SW 1271 (cell line): ENCODE results near the gene ERBB4.
"Not testable (repeated sequence)": the region's sequence is repeated elsewhere in the genome, so short reads cannot be mapped to it uniquely, and the experiment has no call there.

Experiments
- DNase-seq, 2 experiments: peaks; one replicate each; lab custom pipeline; 2025; lab: John Stamatoyannopoulos, UW

ERBB4 gene

GRCh38 chr2:211592006-211592405 lies 946.6 kb downstream of the ERBB4 start:
- DNase-seq, result not testable (repeated sequence)

DNA sequence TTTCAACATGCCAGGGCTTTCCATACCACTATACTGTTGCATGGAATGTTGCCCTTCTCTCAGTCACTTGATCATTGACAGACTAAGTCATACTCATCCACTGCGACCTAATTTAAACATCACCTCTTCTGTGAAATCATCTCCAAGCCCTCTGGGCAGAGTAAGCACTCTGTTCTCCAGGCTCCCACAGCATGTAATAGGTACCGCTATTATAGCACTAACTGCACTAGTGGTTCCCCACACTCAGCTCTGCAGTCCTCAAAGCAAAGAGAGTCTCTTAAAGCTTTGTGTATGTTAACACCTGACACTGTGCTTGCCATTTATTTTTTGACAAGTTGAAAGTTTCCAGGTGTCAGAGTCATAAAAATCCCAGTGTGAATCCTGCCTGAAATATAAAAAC lies 947.2 kb downstream of the ERBB4 start:
- no peak for DNase-seq

GRCh38 chr2:211568439-211568838 lies 970.2 kb downstream of the ERBB4 start:
- no peak for DNase-seq

GRCh38 chr2:211564441-211564840 lies 974.2 kb downstream of the ERBB4 start:
- DNase-seq, result no peak

DNA sequence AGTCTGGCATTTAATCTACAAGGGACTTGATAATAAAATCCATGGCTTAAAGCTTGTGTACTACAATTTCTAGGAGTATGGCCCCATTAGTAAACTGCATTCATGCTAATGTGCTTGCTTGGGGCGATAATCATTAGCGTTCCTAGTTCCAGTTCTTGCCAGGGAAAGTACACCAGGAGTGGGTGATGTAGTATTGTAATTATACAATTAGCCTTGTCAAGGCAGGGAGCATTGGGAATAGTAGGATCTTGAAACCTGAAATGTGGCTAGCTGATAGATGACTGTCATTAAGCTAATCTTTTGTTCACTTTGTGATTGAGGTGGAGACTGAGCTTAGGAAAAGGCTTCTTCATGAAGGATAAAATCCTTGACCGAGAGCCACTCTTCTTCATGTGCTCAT lies 993.0 kb downstream of the ERBB4 start:
- DNase-seq, result no peak

DNA sequence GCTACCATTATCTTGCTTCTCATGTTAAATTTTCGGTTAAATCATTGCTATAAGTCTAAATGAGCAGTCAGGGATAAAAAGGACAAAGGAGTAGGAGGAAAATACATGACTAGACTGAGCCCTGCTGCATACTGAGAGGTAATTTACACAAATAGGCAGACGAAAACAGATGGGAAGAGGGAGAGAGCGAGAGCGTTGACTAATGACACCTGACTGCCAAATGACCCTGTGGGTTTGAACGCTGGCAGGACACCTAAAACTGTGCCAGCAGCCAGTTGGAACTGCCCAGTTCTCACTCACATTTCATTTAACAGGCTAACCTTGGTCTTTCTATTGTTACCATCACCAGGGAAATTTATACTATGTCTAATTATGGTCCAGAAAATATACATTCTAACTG lies 1004.0 kb downstream of the ERBB4 start:
- DNase-seq, result no peak

DNA sequence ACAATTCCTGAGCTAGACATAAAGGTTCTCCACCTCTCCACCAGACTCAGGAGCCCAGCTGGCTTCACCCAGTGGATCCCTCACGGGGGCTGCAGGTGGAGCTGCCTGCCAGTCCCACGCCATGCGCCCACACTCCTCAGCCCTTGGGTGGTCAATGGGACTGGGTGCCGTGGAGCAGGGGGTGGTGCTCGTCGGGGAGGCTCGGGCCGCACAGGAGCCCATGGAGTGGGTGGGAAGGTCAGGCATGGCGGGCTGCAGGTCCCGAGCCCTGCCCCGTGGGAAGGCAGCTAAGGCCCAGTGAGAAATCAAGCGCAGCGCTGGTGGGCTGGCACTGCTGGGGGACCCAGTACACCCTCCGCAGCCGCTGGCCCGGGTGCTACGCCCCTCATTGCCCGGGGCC lies 1014.4 kb downstream of the ERBB4 start:
- not testable (repeated sequence) for DNase-seq

GRCh38 chr2:211516537-211516936 lies 1022.1 kb downstream of the ERBB4 start:
- DNase-seq, result no peak

GRCh38 chr2:211514049-211514448 lies 1024.6 kb downstream of the ERBB4 start:
- no peak for DNase-seq

GRCh38 chr2:211513446-211513845 lies 1025.2 kb downstream of the ERBB4 start:
- no peak for DNase-seq

GRCh38 chr2:211512806-211513205 lies 1025.8 kb downstream of the ERBB4 start:
- DNase-seq, result no peak

DNA sequence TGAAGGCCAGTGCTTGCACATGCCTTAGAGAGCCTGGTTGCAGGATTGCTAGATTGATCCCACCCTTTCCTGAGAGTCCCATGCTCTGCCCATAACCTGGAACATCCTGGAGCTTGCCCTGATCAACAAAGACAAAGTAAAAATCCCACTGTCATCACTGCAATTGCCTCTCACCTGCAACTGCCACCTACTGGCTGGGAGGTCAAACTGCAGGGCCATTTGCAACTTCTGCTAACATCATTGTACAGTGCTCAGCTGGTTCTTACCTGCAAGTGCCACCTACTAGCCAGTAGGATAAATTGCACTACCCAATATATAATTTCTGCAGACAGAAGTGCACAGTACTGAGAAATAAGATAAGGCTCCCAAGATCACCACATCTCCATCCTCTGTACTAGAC lies 1034.7 kb downstream of the ERBB4 start:
- DNase-seq, result no peak

DNA sequence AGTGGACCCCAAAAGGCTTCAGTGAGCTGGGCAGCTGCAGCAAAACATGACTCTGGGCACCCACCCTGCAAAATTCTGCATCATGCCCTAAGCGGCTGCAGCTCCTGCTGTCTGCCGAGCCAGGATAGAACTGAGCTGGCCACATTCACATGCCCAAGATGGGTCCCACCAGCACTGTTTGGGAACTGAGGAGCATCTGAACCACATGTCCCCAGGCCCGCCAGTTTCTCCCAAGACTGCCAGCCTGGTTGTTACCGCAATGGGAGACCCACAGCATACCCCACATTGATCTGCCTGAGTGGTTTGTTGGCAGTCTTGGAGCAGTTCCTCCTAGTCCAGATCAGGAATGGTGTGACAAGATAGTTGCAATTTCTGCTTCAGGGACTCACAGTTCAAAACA lies 1035.4 kb downstream of the ERBB4 start:
- no peak for DNase-seq

- DNase-seq, result no peak
Measured at GRCh38 chr2:211498551-211499205, 1039.9 kb downstream of the ERBB4 start.

- no peak for DNase-seq
Measured at GRCh38 chr2:211495339-211495738, 1043.3 kb downstream of the ERBB4 start.

DNA sequence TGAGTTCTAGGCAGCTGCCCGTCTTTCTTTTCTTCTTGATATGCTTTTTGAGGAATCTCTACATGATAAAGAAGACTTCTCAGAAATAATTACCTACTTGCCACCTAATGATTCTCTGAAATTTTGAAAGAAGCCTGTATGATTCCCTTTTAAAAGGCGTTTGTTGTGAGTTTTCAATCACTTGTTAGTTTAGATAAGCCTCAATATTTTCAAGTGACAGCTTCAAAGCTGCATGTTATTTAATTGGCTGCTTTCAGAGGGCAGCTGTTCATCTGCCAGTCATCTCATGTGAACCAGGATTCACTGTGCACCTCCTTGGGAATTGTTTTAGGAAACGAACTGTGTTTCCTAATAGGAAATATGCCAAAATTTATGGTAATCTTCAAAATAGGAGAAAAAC lies 1044.1 kb downstream of the ERBB4 start:
- DNase-seq, result no peak

DNA sequence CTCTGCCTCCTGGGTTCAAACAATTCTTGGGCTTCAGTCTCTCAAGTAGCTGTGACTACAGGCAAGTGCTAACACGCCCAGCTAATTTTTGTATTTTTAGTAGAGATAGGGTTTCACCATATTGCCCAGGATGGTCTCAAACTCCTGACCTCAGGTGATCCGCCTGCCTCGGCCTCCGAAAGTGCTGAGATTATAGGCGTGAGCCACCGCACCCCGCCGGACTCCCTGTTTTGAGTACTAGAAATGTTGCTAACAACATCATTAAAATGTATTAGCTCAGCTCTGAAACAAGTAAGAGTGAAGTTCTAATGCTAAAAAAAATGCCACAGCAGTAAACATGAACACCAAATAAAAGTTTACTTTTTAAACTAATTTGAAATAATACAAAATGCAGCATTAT lies 1044.5 kb downstream of the ERBB4 start:
- no peak for DNase-seq

DNA sequence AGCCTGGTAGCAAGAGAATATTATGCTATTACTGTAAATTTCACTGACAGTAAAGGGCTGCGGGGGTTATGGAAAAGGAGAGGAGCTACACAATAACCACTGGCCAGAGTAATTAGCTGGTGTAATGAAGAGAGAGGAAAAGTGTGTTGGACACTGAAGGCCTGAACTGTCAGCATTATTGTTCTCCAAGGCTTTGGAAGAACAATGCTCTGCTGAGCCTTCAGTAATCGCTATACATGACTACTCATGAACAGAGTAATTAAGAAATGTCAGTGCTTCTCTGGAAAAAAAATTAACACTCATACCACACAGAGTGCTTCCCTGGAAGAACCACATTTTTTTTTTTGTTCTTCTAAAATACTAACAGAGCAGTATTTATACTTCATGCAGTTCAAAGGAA lies 1050.9 kb downstream of the ERBB4 start:
- DNase-seq, result no peak

DNA sequence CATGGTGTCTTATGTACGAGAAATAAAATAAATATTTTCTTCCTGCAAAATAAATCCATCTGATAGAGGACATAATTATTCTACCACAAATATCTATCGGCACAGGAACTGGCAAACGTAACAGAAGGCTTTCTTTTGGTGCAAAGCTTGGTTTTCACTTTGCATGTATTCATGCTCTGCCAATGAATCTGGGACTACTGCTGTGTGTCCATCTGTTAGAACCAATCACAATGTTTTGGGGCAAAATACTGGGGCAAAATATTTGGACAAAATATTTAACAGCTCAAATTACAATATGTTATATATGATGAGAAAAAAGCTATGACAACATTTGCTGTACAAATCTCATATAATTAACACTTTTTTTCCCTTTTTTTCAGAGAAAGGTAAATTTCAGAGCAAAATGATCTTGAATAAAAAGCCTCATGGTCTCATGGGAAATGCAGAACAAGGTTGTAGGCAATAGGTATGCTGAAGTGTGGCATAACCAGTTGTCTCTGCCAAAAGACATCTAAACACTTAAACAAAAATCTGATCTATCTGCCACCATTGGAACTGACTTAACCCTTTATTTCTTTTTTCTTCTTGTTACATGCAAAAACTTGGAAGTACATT lies 1059.0 kb downstream of the ERBB4 start:
- no peak for DNase-seq

- DNase-seq, result no peak
Measured at GRCh38 chr2:211477537-211478275, 1060.9 kb downstream of the ERBB4 start.

DNA sequence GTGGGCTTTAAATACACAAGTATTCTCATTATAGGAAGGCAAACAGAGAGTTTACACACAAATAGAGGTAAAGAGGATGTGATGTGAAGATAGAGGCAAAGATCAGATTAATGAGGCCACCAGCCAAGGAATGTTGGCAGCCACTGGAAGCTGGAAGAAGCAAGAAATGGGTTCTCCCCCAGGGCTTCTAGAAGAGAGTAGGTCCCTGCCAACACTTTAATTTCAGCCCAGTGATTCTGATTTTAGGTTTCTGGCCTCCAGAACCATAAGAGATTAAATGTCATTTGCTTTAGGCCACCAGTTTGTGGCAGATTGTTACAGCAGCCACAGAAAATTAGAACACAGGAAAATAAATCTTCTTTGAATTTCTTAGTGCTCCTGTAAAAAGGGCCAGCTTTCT lies 1065.5 kb downstream of the ERBB4 start:
- no peak for DNase-seq

DNA sequence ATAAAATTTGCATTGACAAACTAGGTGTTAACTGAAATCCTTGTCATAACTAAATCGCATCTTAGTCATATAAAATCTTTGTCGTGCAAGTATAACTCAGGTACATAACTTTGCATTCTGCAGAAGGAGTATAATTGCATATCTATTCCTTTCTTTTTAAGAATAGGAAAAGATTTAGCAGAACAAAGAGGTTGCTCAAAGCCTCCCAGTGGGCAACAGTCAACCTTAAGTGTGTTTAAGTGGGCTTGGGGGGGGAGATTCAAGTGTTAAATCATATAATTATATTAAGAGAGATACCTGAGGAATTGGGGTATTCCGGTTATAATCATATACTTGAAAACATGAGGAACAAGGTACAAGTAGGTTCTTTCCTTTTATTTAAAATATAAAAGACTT lies 1068.9 kb downstream of the ERBB4 start:
- no peak for DNase-seq

DNA sequence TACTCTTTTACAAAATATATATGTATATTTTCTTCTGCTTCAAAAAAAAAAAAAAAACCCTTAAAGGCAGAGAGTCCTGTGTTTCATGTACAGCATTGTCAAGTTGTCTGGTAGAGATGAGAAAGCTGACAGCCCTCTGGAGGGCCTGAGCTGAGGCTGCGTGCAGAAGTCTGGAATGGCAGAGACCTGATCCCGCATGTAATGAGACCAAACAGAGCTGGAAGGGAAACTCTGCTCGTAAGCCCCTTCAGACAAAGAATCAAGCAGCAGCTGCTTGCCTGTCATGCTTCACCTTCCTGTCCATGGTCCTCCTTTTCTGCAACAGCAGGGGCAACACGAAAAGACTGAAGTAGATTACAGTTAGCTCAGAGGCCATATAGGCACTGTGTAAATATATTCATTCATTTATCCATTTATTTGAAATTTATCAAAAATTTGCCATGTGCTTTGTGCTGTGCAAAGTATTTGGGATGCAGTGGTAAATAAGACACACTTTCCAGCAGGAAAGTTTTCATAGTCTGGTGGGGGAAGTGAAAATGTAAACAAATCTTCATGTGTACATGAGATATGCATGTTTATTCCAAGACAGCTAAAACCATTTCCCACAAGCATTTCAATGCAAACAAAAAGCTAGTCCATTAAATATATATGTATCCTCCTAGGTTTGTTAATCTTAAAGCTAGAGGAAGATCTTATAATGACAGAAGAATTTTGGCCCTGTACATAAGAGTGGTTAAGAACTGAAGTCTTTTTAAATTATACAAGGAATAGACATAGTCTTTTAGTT lies 1069.5 kb downstream of the ERBB4 start:
- DNase-seq, result no peak
